ENCODE data around the gene JSRP1.

- TF ChIP-seq CTCF (conservative IDR thresholded peaks at IDR 0.05 in 1 of 2, IDR thresholded peaks at IDR 0.05 in 1 of 2; ENCODE audit: extremely low read depth in 1 of 2, insufficient read depth in 1 of 2, low read depth in 1 of 2, low read length in 2 of 2) (no peak), EZH2 (IDR thresholded peaks at IDR 0.05; ENCODE audit: borderline replicate concordance, low read length) (no peak)
These were observed 22.5 kb downstream of the JSRP1 start for GRCh38 chr19:2233601-2234280.
